ENCODE results near the gene FOXRED2. TPM values are rescaled to one million over a fixed set of nuclear protein-coding genes. Genes with fewer than 3 reads are reported as not detected.
A peak's percentile ranks its signal among the peaks of the same experiment; 100 is the strongest.
"Not testable (repeated sequence)": the region's sequence is repeated elsewhere in the genome, so short reads cannot be mapped to it uniquely, and the experiment has no call there.

FOXRED2 gene
- total RNA-seq, 3 donors from 2014 or later (not counting 1 experiment from before 2014, with no cell fraction given), result 1.7 to 2.0 (median 1.9) TPM

DNA sequence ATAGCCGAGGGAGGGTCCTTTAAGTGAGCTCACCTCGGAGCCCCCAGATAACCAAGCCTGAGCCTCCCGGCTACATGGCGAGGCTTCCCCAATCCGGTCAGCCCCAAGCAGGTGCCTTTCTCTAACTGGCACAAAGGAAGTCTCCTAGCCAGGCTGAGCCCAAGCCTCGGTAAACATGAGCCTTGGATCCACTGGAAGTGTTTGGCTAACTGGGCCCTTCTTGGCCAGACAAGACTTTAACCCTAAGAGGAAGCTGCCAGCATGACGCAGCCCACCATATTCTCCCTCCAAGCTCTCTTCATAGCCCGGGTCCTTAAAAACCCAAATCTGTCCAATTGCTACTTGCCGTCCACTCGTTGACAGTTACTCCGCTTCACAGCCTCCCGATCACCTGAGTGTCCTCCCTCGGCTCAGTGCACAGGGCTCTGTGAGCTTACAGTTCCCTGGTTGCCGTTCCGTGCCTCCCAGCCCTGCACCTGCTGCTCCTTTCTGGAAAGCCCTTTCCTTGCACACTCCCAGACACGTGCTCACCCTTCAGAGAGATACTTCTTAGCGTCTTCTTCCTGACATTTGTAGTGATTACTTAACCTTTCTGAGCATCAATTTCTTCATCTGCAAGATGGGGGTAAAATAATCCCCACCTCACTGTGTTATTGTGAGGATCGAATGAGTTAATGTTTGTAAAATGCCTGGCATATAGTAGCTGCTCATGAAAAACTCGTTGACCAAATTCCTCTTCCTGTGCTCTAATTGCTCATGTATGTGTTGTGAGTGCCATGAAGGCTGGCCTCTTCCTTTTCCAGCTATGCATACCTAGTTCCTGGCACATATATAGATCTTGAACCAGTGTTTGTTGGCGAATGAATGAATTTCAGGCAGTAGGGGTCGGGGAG, 51.0 kb downstream of the FOXRED2 start:
- Histone ChIP-seq H3K36me3 (ENCODE audit: control insufficient read depth, insufficient read depth, low read length) (no peaks in the 10 kb centered on the region), H3K4me1 (ENCODE audit: control insufficient read depth, insufficient read depth, low read length) (peaks cover 50% of the 10 kb centered on the region), H3K27ac (ENCODE audit: low read length) (peak overlapping the region; percentile 84), H3K27me3 (ENCODE audit: control insufficient read depth, insufficient read depth, low read length) (no peaks in the 10 kb centered on the region), H3K4me3 (ENCODE audit: low read length) (peak overlapping the region; percentile 38), H3K9me3 (ENCODE audit: control insufficient read depth, insufficient read depth, low read length) (no peaks in the 10 kb centered on the region)
- Mint-ChIP-seq H3K4me3 (peak overlapping the region; percentile 62), H3K36me3 (no peaks in the 10 kb centered on the region), H3K4me1 (peaks cover 37% of the 10 kb centered on the region in 2 donors), H3K9me3 (no peaks in the 10 kb centered on the region), H3K27ac (peak overlapping the region; percentile 97 to 99), H3K27me3 (ENCODE audit: low read depth in 2 of 2) (no peaks in the 10 kb centered on the region)
- intact Hi-C loops (cut with micrococcal nuclease), result loop anchor here (2.0 kb wide), 1 partner anchor 127 kb away; no protein-coding TSS in a partner anchor
- ATAC-seq (no peak), DNase-seq (no peak)
- WGBS (ENCODE audit: insufficient coverage), result 73% methylated on average over 20 of the region's 21 CpGs
- TF ChIP-seq, protein P1, sequence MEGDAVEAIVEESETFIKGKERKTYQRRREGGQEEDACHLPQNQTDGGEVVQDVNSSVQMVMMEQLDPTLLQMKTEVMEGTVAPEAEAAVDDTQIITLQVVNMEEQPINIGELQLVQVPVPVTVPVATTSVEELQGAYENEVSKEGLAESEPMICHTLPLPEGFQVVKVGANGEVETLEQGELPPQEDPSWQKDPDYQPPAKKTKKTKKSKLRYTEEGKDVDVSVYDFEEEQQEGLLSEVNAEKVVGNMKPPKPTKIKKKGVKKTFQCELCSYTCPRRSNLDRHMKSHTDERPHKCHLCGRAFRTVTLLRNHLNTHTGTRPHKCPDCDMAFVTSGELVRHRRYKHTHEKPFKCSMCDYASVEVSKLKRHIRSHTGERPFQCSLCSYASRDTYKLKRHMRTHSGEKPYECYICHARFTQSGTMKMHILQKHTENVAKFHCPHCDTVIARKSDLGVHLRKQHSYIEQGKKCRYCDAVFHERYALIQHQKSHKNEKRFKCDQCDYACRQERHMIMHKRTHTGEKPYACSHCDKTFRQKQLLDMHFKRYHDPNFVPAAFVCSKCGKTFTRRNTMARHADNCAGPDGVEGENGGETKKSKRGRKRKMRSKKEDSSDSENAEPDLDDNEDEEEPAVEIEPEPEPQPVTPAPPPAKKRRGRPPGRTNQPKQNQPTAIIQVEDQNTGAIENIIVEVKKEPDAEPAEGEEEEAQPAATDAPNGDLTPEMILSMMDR (IDR thresholded peaks at IDR 0.05), result no peak

DNA sequence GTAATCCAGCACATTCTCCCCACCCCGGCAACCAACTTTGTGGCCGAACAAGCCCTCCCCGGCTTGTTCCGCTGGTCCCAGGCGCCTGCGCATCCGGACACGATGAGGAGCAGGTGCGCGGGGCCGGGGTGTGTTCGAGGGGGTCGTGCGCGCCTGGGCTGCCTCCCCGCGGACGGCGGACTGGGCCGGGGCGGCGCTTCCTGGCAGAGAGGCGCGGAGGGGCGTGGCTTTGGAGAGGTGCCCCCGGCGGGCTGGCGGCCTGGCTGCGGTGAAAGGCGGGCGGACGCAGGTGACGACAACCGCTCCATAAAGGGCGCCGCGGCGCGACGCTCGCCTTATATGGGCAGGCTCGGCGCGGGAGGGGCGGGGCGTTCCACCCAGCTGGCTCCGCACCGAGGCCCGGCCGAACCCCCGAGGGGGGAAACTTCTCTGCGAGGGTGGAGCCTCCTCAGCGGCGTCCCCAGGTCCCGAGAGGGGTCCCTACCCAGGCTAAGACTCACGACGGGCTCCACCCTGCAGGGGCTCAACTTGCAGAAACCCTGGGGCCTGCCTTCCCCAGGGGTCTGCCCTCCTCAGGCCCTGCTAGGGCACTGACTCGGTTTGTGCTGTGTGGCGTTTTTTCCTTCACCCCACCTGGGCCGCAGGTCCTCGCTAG, 51.8 kb downstream of the FOXRED2 start:
- H3K4me1 ChIP-seq (ENCODE audit: control insufficient read depth, insufficient read depth, low read length), result peaks cover 58% of the 10 kb centered on the region
- peak overlapping the region; percentile 97 to 99 for H3K27ac Mint-ChIP-seq
- 1% methylated on average over 61 of the region's 61 CpGs for WGBS (ENCODE audit: insufficient coverage)

DNA sequence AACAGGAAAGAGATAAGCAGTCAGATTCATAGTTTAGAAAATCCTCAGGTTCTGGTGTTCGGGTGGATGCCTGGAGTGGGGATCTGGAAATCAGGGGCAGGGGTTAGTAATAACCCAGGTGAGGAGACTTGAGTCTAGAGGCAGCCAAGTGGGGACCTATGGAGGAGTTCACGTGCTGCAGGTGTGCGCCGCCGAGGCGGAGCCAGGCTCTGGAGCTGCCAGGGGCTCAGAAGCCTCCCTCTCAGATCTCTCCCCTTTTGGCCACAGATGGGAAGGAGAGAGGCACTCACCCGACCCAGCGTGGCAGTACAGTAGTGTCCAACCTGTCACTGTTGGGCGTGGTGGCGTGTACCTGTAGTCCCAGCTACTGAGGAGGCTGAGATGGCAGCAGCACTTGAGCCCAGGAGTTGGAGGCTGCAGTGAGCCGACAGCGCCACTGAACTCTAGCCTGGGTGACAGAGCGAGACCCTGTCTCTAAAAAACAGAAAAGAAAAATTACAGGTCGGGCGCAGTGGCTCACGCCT, 52.9 kb downstream of the FOXRED2 start:
- H3K36me3 Mint-ChIP-seq, result no peaks in the 10 kb centered on the region
- 88% methylated on average over 16 of the region's 16 CpGs for WGBS (ENCODE audit: insufficient coverage)
- no peak overlapping the region for H3K4me3 ChIP-seq (ENCODE audit: low read length)
- ATAC-seq, result no peak
- peak overlapping the region; percentile 22 for H3K27ac ChIP-seq (ENCODE audit: low read length)
- intact Hi-C loops (cut with micrococcal nuclease), result loop anchor here (1.0 to 5.0 kb wide), 5 partner anchors 27 to 125 kb away; partner anchors contain the start of genes MYH9 and TXN2
- H3K36me3 ChIP-seq (ENCODE audit: control insufficient read depth, insufficient read depth, low read length), result no peaks in the 10 kb centered on the region
- no peak for DNase-seq
- H3K4me1 ChIP-seq (ENCODE audit: control insufficient read depth, insufficient read depth, low read length), result peaks cover 69% of the 10 kb centered on the region
- TF ChIP-seq, protein P1 (IDR thresholded peaks at IDR 0.05), result no peak
- peaks cover 40% of the 10 kb centered on the region in 2 donors for H3K4me1 Mint-ChIP-seq
- H3K27ac Mint-ChIP-seq, result peak overlapping the region; percentile 97 to 99
- H3K9me3 ChIP-seq (ENCODE audit: control insufficient read depth, insufficient read depth, low read length), result no peaks in the 10 kb centered on the region
- H3K27me3 Mint-ChIP-seq (ENCODE audit: low read depth in 2 of 2), result no peaks in the 10 kb centered on the region
- H3K27me3 ChIP-seq (ENCODE audit: control insufficient read depth, insufficient read depth, low read length), result no peaks in the 10 kb centered on the region
- peak overlapping the region; percentile 80 for H3K4me3 Mint-ChIP-seq
- no peaks in the 10 kb centered on the region for H3K9me3 Mint-ChIP-seq

More for the DNA sequence above, 51.8 kb downstream of the FOXRED2 start:
- H3K27me3 ChIP-seq (ENCODE audit: control insufficient read depth, insufficient read depth, low read length), result no peaks in the 10 kb centered on the region
- TF ChIP-seq, protein P1 (IDR thresholded peaks at IDR 0.05), result no peak
- DNase-seq (peak; percentile 93 to 98), ATAC-seq (peak; percentile 76 to 85 (median 81))
- peak overlapping the region; percentile 68 for H3K4me3 ChIP-seq (ENCODE audit: low read length)
- no peaks in the 10 kb centered on the region for H3K36me3 ChIP-seq (ENCODE audit: control insufficient read depth, insufficient read depth, low read length)
- Mint-ChIP-seq H3K4me3 (peak overlapping the region; percentile 80), H3K27me3 (ENCODE audit: low read depth in 2 of 2) (no peaks in the 10 kb centered on the region), H3K9me3 (no peaks in the 10 kb centered on the region), H3K36me3 (no peaks in the 10 kb centered on the region), H3K4me1 (peaks cover 37% of the 10 kb centered on the region in 2 donors)
- intact Hi-C loops (cut with micrococcal nuclease), result loop anchor here (1.0 to 5.0 kb wide), 5 partner anchors 26 to 126 kb away; partner anchors contain the start of genes MYH9 and TXN2
- peak overlapping the region; percentile 92 for H3K27ac ChIP-seq (ENCODE audit: low read length)
- no peaks in the 10 kb centered on the region for H3K9me3 ChIP-seq (ENCODE audit: control insufficient read depth, insufficient read depth, low read length)

DNA sequence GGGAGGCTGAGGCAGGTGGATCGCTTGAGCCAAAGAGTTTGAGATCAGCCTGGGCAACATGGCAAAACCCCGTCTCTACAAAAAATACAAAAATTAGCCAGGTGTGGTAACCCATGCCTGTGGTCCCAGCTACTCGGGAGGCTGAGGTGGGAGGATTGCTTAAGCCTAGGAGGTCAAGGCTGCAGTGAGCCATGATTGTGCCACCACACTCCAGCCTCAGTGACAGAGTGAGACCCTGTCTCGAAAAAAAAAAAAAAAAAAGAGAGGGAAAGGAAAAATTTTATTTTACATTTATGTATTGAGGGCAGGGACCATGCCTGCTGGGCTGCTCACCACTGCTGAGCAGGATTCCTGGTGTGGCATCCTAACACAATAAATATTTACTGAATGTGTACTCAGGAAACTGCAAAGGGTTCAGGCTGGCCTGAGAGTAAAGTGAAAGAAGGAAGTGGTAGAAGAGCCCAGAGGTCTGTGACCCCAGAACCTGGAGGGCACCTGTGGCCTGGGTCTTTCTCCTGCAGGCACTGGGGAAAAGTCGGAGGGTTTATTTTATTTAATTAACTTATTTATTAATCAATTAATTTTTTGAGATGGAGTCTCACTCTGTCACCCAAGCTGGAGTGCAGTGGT, 53.7 kb downstream of the FOXRED2 start:
- H3K36me3 Mint-ChIP-seq; H3K27me3 Mint-ChIP-seq (ENCODE audit: low read depth in 2 of 2); H3K4me3 ChIP-seq (ENCODE audit: low read length); H3K9me3 ChIP-seq (ENCODE audit: control insufficient read depth, insufficient read depth, low read length); H3K9me3 Mint-ChIP-seq; ATAC-seq; H3K36me3 ChIP-seq (ENCODE audit: control insufficient read depth, insufficient read depth, low read length); H3K27me3 ChIP-seq (ENCODE audit: control insufficient read depth, insufficient read depth, low read length): not testable (repeated sequence)
- DNase-seq, result peak in 1 of 2 donors; percentile 34
- Histone ChIP-seq H3K4me1 (ENCODE audit: control insufficient read depth, insufficient read depth, low read length) (peaks cover 77% of the 10 kb centered on the region), H3K27ac (ENCODE audit: low read length) (peak overlapping the region; percentile 64)
- peak overlapping the region; percentile 97 to 99 for H3K27ac Mint-ChIP-seq
- 61% methylated on average over 3 of the region's 5 CpGs for WGBS (ENCODE audit: insufficient coverage)
- peaks cover 45 to 47% of the 10 kb centered on the region in 2 donors for H3K4me1 Mint-ChIP-seq
- intact Hi-C loops (cut with micrococcal nuclease), result loop anchor here (5.0 kb wide), 3 partner anchors 46 to 86 kb away; partner anchors contain the start of gene MYH9
- H3K4me3 Mint-ChIP-seq, result peak overlapping the region; percentile 76
